ENCODE data around the gene RGS19. TPM values are rescaled to one million over a fixed set of nuclear protein-coding genes. Genes with fewer than 3 reads are reported as not detected.
A peak's percentile ranks its signal among the peaks of the same experiment; 100 is the strongest.
"Not testable (repeated sequence)": the region's sequence is repeated elsewhere in the genome, so short reads cannot be mapped to it uniquely, and the experiment has no call there.

Gene RGS19
- total RNA-seq, 1 donor from 2014 or later: 4.6 TPM

DNA sequence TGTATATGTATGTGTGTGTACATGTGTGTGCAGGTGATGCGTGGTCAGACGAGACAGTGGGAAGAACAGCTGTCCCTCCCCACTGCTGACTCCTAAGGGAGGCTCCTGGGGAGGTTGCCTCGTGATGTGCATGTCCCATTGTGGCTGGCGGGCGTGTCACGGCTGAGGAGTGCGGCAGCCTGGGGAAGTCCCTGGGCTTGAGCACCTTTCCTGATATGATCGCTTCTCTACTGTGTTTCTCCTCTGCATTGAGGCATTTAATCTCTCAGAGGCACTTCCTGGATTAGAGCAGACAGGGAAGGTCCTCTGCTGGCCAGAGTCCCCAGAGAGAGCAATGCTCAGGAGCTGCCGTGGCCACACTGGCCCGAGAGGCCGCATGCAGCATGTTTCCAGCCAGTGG is 16.6 kb upstream of the RGS19 start:
- no peak for ATAC-seq
- DNase-seq (ENCODE audit: low spot score): no peak

DNA sequence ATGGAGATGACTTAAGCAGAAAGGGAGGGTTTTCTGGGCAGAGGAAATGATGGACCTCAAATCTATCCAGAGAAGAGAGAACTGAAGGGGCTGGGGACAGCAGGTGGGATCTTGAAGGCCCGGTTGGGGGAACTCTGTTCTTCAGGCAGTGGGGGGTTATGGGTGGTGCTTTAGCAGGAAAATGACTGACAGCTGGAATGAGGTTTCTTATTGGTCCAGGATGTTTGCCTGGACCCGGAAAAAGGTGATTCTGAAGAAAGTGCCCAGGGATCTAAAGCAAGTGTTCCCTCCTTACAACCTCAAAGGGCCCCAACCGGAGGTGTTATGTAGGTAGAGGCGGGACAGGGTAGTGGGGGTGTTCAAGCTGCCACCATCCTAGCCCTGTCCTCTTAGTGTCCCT is 16.1 kb upstream of the RGS19 start:
- DNase-seq (ENCODE audit: low spot score) (no peak), ATAC-seq (no peak)

DNA sequence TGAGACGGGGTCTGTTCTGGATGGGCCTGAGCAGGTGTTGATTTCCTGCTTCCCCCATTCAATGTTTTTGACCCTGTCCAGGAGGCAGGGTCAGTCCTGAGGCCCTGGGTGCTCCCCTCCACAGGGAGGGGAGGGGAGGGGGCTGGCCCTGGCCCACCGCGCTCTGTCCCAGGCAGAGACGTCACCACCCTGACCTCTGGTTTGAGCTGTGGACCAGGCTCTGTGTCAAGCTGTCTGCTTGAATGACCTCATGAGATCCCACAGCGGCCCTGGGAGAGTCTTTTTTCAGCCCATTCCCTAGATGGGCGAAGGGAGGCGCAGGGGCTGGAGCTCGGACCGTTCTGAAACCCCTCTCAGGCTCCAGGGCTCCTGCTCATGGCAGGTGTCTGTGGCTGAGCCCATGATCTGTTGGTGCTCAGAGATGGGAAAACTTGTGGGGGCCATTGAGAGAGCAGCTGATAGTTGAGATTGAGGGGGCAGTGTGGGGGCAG is 13.7 kb upstream of the RGS19 start:
- ATAC-seq (peak; percentile 44), DNase-seq (ENCODE audit: low spot score) (no peak)

DNA sequence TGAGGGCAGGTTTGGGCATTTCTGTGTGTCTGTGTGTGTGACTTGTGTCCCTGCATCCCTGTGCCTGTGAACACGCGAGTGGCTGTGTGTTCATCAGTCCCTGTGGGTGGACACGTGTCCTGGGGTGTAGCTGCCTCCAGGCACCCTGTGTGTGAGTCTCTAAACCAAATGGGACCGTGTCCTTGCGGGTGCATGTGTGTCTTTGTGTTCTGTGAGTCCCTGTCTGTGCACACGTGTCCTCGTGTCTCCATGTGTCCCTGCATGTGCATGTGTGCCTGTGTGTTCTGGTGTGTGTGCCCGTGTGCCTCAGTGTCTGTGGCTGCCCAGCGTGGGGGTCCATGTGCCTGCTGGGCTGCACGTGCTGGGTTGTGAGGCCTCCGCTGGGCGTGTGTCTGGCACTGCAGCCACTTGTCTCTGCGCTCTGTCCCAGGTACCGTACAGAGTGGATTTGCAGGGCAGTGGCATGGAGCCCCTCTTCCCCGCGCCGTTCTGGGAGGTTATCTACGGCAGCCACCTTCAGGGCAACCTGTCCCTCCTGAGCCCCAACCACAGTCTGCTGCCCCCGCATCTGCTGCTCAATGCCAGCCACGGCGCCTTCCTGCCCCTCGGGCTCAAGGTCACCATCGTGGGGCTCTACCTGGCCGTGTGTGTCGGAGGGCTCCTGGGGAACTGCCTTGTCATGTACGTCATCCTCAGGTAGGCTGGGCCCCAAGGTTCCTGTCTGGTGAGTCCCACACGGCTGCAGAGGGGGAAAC is 13.1 kb upstream of the RGS19 start:
- DNase-seq (ENCODE audit: low spot score) (no peak), ATAC-seq (peak; percentile 38)

DNA sequence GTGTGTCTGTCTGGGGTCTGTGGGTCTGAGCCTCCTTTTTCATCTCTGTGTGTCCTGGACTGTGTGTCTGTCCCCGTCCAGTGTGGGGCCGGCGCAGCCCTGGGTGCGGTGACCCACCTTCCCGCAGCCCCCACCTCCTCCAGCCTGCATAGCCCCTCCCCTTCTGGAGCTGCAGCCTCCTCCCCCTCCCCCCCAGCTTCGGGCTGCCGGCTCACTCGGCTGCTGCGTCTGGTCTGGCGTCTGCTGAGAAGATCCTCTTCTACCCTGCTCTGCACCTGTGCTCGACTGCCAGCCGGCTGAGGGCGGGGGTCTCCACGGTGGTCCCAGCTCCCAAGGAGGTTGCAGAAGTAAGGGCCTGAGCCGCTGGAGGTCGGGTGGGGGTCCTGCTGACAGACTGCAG is 12.5 kb upstream of the RGS19 start:
- ATAC-seq (no peak), DNase-seq (ENCODE audit: low spot score) (no peak)

DNA sequence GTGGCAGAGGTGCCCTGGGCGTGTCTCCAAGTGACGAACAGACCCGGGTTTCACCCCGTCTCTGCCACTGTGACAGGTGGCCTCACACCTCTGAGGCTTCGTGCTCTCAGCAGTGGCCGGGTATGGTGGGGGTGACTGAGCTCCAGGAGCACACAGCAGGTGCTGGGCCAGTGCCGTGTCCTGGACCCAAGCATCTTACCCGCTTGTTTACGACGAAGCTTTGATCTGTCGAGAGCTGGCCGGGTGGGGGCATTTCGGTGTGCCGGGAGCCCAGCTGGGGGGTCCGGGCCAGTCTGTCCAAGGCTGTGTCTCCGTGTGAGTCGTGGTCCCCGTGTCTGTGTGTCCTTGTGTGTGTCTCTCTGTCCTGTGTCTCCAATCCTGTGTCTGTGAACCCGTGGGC is 12.0 kb upstream of the RGS19 start:
- no peak for DNase-seq (ENCODE audit: low spot score)

DNA sequence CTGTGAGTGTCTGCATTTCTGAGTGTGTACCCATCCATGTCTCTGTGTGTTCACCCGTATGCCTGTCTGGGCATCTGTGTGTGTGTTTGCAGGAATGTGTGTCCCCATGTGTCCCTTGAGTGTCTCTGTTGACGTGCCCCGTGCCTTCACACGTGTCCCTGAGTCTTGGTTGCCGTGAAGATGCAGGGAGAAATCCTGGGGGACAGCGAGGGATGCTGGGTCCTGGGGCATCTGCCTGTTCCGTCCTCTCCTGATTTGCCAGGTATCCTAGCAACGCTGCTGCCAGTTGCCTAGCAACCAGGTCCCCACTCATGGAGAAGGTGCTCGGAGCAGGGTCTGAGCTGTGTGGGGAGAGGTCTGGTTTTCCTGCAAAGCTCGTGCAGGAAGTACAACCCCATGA is 10.8 kb upstream of the RGS19 start:
- DNase-seq (ENCODE audit: low spot score) (no peak), ATAC-seq (no peak)

More for the DNA sequence above, 12.0 kb upstream of the RGS19 start:
- no peak for ATAC-seq

DNA sequence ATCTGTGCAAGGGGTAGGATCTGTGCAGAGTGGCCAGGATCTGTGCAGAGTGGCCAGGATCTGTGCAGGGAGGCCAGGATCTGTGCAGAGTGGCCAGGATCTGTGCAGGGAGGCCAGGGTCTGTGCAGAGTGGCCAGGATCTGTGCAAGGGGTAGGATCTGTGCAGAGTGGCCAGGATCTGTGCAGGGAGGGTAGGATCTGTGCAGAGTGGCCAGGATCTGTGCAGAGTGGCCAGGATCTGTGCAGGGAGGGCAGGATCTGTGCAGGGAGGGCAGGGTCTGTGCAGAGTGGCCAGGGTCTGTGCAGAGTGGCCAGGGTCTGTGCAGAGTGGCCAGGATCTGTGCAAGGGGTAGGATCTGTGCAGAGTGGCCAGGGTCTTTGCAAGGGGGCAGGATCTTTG is 9.3 kb upstream of the RGS19 start:
- not testable (repeated sequence) for DNase-seq (ENCODE audit: low spot score); ATAC-seq

DNA sequence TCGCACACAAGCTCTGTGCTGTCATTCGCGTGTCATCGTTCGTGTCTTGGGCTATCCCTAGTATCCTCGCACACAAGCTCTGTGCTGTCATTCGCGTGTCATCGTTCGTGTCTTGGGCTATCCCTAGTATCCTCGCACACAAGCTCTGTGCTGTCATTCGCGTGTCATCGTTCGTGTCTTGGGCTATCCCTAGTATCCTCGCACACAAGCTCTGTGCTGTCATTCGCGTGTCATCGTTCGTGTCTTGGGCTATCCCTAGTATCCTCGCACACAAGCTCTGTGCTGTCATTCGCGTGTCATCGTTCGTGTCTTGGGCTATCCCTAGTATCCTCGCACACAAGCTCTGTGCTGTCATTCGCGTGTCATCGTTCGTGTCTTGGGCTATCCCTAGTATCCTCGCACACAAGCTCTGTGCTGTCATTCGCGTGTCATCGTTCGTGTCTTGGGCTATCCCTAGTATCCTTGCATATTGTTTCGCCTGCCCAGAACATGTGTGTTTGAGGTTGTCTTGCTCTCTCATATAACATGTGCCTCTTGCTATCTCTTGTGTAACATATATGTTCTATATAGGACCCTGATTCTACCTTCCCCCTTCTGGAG is 8.0 kb upstream of the RGS19 start:
- not testable (repeated sequence) for DNase-seq (ENCODE audit: low spot score); ATAC-seq

DNA sequence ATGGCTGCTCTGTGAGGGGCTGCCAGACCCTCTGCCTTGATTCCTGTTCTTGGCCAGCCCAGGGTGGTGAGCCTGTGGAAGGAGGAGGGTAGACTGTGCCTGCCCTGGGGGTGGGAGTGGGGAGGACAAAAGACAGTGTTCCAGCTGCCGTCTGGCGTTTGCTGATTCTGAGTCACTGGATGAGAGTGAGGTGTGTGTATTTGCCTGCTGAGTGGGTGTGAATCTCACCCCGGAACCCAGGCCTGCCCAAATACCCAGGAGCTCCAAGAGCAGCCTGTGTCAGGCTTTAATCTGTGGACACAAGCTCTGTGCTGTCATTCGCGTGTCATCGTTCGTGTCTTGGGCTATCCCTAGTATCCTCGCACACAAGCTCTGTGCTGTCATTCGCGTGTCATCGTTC is 7.5 kb upstream of the RGS19 start:
- ATAC-seq: no peak
- DNase-seq (ENCODE audit: low spot score): no peak

DNA sequence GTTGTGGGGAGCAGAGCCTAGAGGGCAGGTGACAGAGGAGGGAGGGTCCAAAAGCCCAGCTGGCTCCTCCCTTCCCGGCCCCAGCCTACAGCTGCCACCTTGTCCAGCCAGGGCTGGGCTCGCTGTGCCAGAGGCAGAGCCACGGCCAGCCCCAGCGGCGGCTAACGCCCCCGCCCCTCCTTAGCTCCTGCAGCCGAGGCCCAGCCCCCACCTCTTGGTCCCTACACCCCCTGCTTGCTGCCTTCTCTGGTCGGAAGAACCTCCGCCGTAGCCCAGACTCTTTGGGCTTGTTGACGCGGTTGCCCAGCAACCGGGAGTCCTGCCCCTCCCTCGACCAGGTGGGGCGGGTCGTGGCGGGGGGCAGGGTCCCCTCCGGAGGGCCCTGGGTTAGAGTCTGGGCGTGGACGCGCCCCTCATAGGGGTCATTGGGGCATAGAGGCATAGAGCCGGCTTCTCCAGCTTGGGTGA is 5.4 kb upstream of the RGS19 start:
- no peak for ATAC-seq
- DNase-seq (ENCODE audit: low spot score): no peak

DNA sequence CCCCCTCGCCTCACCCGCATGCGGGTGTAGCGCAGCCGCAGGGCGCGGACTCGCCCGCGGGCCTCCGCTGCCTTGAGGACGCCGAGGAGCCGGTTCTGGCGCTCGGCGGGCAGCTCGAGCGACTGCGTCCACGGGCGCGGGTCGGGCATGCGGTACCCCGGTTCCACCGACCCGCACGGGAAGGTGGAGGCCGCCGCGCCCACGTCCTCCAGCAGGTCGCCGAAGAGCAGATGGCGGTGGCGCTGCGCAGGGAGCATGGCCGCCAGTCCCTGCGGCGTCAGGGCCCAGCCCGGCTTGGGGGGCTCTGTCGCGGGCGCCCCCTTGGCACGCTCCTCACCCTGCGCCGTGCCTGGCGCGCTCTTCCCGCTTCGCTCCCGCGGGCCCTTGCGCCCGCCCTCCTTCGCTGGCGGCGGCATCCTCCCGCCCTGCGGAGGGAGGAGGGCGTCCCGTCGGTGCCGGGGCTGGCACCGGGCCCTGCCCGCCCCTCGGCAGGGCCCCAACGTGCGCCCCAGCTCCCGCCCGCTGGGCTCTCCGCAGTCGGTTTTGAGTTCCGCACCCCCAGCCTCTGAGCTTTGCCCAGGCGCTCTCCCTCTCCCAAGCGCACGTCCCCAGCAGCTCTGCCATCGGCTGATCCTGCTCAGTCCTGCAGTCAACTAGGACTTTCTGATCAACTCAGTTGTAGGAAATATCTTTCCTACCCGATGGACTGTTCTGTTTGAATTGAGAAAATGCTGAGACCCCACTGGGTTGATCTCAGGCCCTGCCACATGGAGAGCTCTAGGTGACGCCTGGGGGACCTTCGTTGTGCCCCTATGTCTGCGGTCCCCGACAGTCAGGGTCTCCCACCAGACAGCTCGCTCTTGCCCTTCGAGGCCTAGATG is 4.7 kb upstream of the RGS19 start, which contains the start of gene LKAAEAR1:
TSS of gene LKAAEAR1 (minus strand) at position 595 of the 881 bp plus-strand sequence. CDS start at position 416, 179 bp downstream.
- DNase-seq (ENCODE audit: low spot score): no peak
- no peak for ATAC-seq

DNA sequence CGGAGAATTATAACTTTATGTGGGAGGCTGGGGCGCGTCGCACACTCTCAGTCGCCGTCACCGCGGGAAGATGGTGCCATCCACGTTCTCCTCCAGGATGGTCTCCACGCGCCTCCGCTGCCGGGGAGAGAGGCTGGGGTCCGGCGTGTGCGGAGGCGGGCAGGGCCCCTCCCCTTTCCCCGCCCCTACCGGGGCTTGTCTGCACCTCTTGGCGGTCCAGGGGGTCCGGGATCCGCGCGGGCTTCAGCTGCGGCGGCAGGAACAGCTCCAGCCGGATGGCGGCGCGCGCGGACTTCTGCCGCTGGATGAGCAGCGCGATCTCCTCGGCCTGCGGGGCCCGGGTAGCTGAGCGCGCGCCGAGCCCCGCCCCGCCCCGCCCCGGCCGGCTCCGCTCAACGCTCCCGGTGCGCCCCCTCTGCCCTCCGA is 4.1 kb upstream of the RGS19 start:
- DNase-seq (ENCODE audit: low spot score) (peak; percentile 74), ATAC-seq (peak; percentile 73)

DNA sequence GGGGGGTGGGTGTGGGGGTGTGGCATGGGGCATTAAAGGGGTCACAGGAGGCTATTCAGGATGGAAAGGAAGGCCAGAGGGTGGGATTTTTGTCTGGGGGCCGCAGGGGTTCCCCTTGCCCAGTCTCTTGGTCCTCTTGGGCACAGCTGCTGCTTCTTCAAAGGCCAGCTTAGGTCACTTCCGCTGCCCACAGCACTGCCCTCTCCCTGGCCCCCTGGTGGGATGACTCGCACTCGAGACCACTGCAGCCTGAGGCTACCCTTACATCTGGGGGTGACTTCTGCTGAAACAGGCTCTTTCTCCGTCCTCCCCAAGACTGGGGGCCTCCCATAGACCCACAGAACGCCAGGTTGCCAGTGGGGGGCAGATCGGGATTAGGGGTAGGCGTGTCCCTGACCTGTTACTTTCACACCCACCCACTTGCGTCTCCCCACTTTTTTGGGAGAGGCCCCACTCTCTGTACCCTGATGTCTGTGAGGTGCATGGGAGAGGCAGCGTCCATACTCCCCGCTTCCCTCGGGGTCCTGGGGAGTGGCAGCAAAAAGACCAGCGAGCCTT is 3.6 kb upstream of the RGS19 start:
- DNase-seq (ENCODE audit: low spot score) (no peak), ATAC-seq (no peak)

DNA sequence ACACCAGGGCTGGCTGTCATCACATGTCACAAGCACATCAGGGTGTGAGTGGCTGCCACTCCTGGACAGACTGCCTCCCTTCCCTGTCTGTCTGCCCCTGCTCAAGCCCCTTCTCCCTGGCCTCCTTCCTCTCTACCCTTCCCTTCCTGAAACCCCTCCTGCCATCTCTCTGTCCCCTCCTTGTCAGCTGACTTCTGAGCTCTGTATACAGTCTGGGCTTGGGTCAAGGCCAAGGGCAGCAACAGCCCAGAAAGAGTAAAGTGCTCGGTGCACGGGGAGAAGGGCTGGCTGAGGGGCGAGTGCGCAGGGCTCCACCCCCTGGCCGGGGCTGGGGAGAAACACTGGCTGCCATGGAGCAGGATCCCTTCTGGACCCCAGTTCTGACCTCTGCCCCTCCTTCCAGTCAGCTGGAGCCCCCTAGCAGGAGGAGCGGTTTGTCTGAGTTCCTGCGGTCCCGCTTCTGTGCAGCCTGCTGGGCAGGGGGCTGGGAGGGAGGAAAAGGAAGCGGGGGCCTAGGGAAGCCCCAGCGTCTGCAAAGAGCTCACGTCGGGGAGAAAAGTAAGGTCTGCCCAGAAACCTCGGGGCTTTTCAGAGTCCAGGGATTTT is 2.9 kb upstream of the RGS19 start:
- ATAC-seq (no peak), DNase-seq (ENCODE audit: low spot score) (no peak)

DNA sequence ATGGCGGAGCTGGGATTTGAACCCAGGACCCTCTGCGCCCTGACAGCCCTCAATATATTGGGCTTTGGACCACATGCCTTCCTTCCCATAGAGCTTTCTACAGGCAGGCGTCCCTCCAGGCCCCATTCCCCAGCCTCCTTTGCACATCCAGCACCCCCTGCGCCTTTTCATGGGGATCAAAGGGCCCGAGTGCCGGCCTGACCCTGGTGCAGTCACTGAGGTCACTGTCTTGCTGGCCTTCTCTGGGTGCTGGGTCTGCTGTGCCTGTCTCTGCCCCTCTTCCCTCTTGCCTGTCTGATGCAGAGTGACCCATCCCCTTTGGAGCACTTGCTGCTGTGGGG is 2.3 kb upstream of the RGS19 start:
- ATAC-seq: no peak
- no peak for DNase-seq (ENCODE audit: low spot score)

DNA sequence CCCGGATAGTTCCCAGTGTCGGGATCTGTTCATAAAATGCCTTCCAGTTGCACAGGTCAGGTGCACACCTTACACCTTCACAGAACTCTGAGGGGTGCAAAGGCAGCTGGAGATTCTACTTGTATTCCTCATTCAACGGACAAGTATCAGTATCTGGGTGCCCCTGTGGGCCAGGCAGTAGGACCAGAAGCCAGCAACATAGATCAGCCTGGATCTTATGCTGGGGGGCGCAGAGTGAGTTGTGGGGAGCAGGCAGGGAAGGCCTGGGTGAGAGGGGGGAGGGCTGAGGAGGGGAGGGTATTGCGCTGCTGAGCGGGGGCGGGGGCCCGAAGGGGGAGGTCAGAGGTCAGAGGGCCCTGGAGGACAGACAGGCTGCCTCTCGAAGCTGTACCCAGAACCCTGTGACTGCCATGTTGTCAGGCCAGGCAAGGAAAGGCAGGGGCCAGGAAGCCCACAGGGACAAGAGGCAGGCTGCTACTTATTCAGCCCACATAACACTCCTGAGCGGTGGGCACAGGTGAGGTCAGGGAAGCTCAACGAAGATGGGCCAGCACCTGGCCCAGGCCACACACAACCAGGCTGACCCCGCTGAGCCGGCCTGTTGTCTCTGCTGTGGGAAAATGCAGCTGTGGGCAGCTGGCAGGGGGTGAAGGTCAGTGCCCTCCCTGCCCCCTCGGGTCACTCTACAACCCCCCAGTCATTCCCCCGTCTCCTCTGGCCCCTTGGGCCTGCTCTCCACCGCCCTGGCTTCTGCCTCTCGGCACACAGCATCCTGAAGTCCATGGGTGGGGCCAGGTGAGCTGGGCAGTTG is 1.7 kb upstream of the RGS19 start:
- ATAC-seq (no peak), DNase-seq (ENCODE audit: low spot score) (no peak)

DNA sequence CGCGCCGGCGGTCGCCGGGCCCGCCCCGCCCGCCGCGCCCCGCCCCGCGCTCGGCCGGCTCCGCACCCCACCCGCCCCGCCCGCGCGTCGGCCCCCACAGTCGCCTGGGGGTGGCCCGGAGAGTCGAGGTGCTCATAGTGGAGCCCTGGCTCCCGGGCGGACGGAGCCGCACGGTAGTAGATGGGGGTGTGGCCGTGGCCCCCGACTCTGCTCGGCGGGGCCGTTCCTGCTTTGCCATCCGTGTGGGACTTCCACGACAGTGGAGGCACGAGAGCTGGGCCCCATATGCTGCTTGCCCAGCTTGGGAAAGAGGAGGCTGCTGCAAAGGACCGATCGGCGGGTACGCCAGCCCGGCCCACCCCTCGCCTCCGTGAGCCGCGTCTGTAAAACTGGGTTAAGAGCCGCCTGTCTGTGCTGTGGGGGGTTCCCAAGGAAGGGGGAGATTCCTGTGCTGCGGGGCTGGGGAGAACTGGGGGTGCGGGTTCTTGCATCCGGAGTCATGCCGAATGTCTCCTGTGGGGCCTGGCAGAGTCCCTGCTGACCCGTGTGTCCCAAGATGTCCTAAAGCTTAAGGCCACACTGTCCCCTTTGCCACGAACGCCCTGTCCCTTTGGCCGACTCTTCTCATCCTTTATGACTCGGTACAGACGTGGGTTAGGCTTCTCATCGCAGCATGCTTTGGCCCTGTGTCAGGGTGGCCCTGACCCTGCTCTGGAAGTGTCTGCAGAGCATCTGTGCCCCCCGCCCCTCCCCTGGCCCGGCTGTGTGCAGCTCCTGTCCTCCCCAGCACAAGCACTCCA is 895 bp upstream of the RGS19 start, which contains the start of gene OPRL1:
TSS of gene OPRL1 (plus strand) at position 70 of the 800 bp plus-strand sequence. CDS start 12,639 bp downstream, outside the sequence.
- DNase-seq (ENCODE audit: low spot score) (no peak), ATAC-seq (no peak)

DNA sequence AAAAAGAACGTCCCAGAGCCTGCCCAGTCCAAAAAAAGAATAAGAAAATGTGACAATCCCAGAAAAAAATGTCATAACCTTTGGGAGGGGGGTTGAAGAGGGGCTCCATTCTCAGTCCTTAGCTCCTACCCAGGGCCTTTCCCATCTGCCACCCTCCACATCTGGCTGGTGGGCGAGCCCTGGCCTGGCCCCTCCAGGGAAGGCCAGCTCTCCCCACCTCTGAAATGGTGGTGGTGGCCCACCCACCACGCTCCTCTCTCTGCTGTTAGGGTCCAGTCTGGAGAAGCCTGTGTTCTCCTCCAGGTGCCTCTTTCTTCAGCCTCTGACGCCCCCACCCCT is 415 bp downstream of the RGS19 start:
- ATAC-seq: no peak
- no peak for DNase-seq (ENCODE audit: low spot score)

Measured in left lobe of liver (tissue), 2 donors.